ENCODE measurements around the gene DMXL1.

DNA sequence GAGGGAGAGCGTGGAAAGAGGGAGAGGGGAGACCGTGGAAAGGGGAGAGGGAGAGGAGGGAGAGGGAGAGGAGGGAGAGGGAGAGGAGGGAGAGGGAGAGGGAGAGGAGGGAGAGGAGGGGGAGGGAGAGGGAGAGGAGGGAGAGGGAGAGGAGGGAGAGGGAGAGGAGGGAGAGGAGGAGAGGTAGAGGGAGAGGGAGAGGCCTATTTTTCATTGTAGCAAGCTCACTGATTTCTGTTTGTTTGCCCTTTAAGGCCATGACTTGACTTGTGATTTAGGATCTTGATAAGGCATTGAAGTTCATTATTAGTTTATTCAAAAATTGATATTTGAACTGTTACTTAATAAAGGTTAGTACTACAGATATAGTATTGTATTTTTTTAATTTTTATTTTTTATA lies 52.4 kb downstream of the DMXL1 start:
- TF ChIP-seq, protein P1, sequence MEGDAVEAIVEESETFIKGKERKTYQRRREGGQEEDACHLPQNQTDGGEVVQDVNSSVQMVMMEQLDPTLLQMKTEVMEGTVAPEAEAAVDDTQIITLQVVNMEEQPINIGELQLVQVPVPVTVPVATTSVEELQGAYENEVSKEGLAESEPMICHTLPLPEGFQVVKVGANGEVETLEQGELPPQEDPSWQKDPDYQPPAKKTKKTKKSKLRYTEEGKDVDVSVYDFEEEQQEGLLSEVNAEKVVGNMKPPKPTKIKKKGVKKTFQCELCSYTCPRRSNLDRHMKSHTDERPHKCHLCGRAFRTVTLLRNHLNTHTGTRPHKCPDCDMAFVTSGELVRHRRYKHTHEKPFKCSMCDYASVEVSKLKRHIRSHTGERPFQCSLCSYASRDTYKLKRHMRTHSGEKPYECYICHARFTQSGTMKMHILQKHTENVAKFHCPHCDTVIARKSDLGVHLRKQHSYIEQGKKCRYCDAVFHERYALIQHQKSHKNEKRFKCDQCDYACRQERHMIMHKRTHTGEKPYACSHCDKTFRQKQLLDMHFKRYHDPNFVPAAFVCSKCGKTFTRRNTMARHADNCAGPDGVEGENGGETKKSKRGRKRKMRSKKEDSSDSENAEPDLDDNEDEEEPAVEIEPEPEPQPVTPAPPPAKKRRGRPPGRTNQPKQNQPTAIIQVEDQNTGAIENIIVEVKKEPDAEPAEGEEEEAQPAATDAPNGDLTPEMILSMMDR (conservative IDR thresholded peaks at IDR 0.05; ENCODE audit: low read depth, low read length), result no peak
- no peak for TF ChIP-seq EZH2 (IDR thresholded peaks at IDR 0.05; ENCODE audit: low read length, unreplicated experiment)
- no peak for TF ChIP-seq EZH2phosphoT487 (IDR thresholded peaks at IDR 0.05; ENCODE audit: borderline replicate concordance, low read length)
